HEK293 (cell line): ENCODE data around the gene LRRC43.

ENCODE experiments used
- CTCF ChIP-seq: fragments of 450-650 bp; formaldehyde crosslinking; IDR thresholded peaks from 2 replicates; pipeline ENCODE4 v1.5.1; 2016; ENCODE audit warnings: missing biosample characterization, missing genetic modification characterization
- KLF16 ChIP-seq: fragments of 450-650 bp; formaldehyde crosslinking; IDR thresholded peaks from 2 replicates; pipeline ENCODE4 v1.5.1; 2017; ENCODE audit warnings: missing biosample characterization, missing genetic modification characterization
- MZF1 ChIP-seq: fragments of 450-650 bp; formaldehyde crosslinking; IDR thresholded peaks from 2 replicates; pipeline ENCODE4 v1.5.1; 2017; ENCODE audit warnings: missing biosample characterization, missing genetic modification characterization, borderline replicate concordance
- SETDB1 ChIP-seq: IDR thresholded peaks from one replicate; pipeline ENCODE4 v1.6.1; 2017; ENCODE audit warnings: mild to moderate bottlenecking, low read length, moderate library complexity, mixed read lengths; ENCODE audit not compliant: insufficient read length
- ZBTB26 ChIP-seq: fragments of 450-650 bp; formaldehyde crosslinking; optimal IDR thresholded peaks from 2 replicates; pipeline ENCODE3; 2016; ENCODE audit warnings: missing biosample characterization, mild to moderate bottlenecking, missing genetic modification characterization
- ZFP37 ChIP-seq: fragments of 450-650 bp; formaldehyde crosslinking; IDR thresholded peaks from 2 replicates; pipeline ENCODE4 v1.5.1; 2016; ENCODE audit warnings: missing biosample characterization, missing genetic modification characterization
- ZNF76 ChIP-seq: fragments of 450-650 bp; formaldehyde crosslinking; IDR thresholded peaks from 2 replicates; pipeline ENCODE4; 2016; ENCODE audit warnings: low read depth, missing biosample characterization, missing genetic modification characterization, borderline replicate concordance
- ZSCAN18 ChIP-seq: fragments of 450-650 bp; formaldehyde crosslinking; IDR thresholded peaks from 2 replicates; pipeline ENCODE4 v1.5.1; 2016; ENCODE audit warnings: missing biosample characterization, missing genetic modification characterization
- TF ChIP-seq, protein P1 (sequence below): fragments of 450-650 bp; formaldehyde crosslinking; IDR thresholded peaks from 2 replicates; pipeline ENCODE4 v1.5.1; 2016; ENCODE audit warnings: missing biosample characterization, missing genetic modification characterization

DNA sequence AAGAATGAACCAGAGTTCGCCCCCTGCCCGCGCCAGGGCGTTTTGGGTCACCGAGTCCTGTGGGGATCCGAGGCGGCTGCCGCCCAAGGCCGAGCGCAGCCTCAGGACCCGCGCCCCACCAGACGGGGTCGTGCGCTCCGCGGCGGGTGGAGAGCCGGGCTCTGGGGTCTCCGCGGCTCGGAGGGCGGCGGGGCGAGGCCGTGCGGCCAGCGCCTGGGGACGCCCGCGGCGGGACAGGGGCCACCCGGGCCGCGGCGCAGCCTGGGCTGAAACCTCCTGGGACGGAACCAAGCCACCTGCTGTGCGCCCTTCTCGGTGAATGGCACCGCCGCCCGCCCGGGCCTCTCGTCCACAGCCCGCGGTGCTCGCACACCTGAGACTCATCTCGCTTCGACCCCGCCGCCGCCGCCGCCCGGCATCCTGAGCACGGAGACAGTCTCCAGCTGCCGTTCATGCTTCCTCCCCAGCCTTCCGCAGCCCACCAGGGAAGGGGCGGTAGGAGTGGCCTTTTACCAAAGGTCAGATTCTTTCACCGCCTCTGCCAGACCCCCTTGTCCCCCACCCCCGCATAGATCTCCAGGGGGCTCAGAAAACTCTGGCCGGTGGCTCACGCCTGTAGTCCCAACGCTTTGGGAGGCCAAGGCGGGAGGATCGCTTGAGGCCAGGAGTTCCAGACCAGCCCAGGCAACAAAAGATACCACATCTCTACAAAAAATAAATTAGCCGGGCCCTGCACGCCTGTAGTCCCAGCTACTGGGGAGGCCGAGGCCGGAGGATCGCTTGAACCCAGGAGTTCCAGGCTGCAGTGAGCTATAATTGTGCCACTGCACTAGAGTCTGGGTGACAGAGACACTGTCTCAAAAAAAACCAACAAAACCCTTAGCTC is 21.5 kb downstream of the LRRC43 start:
- no peak for TF ChIP-seq CTCF
- no peak for TF ChIP-seq SETDB1
- TF ChIP-seq ZSCAN18 (tag by site-specific recombination): no peak
- TF ChIP-seq ZFP37: no peak
- TF ChIP-seq, protein P1, sequence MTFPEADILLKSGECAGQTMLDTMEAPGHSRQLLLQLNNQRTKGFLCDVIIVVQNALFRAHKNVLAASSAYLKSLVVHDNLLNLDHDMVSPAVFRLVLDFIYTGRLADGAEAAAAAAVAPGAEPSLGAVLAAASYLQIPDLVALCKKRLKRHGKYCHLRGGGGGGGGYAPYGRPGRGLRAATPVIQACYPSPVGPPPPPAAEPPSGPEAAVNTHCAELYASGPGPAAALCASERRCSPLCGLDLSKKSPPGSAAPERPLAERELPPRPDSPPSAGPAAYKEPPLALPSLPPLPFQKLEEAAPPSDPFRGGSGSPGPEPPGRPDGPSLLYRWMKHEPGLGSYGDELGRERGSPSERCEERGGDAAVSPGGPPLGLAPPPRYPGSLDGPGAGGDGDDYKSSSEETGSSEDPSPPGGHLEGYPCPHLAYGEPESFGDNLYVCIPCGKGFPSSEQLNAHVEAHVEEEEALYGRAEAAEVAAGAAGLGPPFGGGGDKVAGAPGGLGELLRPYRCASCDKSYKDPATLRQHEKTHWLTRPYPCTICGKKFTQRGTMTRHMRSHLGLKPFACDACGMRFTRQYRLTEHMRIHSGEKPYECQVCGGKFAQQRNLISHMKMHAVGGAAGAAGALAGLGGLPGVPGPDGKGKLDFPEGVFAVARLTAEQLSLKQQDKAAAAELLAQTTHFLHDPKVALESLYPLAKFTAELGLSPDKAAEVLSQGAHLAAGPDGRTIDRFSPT (tag by site-specific recombination): no peak
- no peak for TF ChIP-seq MZF1
- no peak for TF ChIP-seq KLF16 (tag by site-specific recombination)
- TF ChIP-seq ZNF76 (tag by site-specific recombination): no peak
- no peak for TF ChIP-seq ZBTB26
